Activated T-helper 1 cell treated with anti-CD3 and anti-CD28 coated beads, Interleukin-12 subunit alpha, Interleukin-12 subunit beta, Interleukin-2, Interleukin-4 antibody, amounts not matched to agents 30 ng/mL and 10 ng/mL and 1 ng/mL, durations not matched to agents 14 hours and 24 hours and 36 hours (primary cell): ENCODE measurements around the gene LNX2. TPM values are rescaled to one million over a fixed set of nuclear protein-coding genes. Genes with fewer than 3 reads are reported as not detected.

Experiments used
- DNase-seq: peaks from one replicate; pipeline ENCODE4 v3.0.0; 2021; ENCODE audit warnings: low spot score
- H3K27ac Mint-ChIP-seq: one replicate; pipeline ENCODE4 v1.8.0; 2021; ENCODE audit warnings: mild to moderate bottlenecking, mixed read lengths
- H3K27me3 Mint-ChIP-seq: one replicate; pipeline ENCODE4 v1.8.0; 2022; ENCODE audit warnings: mild to moderate bottlenecking, moderate library complexity, mixed read lengths; ENCODE audit not compliant: insufficient read depth
- H3K36me3 Mint-ChIP-seq: one replicate; pipeline ENCODE4 v1.8.0; 2021; ENCODE audit warnings: low read depth, mixed read lengths
- H3K4me1 Mint-ChIP-seq: one replicate; pipeline ENCODE4 v1.8.0; 2021; ENCODE audit warnings: low read depth, mixed read lengths
- H3K4me3 Mint-ChIP-seq: one replicate; pipeline ENCODE4 v1.8.0; 2021; ENCODE audit warnings: mild to moderate bottlenecking, moderate library complexity, mixed read lengths
- H3K9me3 Mint-ChIP-seq: one replicate; pipeline ENCODE4 v1.8.0; 2021; ENCODE audit warnings: mixed read lengths
- intact Hi-C: fragments of 100-400 bp; cut with micrococcal nuclease; formaldehyde crosslinking; loops from one replicate; pipeline ENCODE4 v1.15.1; 2024
- total RNA-seq: library from RNA; stranded (reverse); gene quantifications from 2 replicates; pipeline ENCODE4 v1.2.3, GENCODE V29; 2022

Gene LNX2
- total RNA-seq, 1 donor from 2014 or later = 4.1 TPM

DNA sequence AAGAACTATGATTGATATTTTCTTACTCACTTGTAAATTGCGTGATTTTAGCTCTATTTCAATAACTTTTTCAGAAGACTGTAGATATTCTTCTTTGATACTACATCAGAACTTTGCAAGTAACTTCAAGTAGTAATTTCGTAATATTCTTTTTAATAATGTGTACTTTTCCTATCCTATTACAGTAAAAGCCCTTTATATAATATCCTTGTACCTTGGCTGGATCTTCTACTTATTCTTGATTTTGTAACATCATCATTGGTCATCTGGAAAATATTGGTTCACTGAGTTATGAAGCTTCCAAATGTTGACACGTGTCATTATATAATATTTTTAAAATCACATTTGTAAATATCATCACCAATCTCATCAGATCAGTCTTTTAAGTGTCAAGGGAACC is 33.7 kb upstream of the LNX2 start:
- DNase-seq = no peak
- Mint-ChIP-seq H3K27ac (no peak overlapping the region), H3K9me3 (peaks cover 19% of the 10 kb centered on the region), H3K4me3 (no peak overlapping the region), H3K4me1 (no peaks in the 10 kb centered on the region), H3K27me3 (no peaks in the 10 kb centered on the region), H3K36me3 (peaks cover 30% of the 10 kb centered on the region)
- intact Hi-C loops = no loop called here

DNA sequence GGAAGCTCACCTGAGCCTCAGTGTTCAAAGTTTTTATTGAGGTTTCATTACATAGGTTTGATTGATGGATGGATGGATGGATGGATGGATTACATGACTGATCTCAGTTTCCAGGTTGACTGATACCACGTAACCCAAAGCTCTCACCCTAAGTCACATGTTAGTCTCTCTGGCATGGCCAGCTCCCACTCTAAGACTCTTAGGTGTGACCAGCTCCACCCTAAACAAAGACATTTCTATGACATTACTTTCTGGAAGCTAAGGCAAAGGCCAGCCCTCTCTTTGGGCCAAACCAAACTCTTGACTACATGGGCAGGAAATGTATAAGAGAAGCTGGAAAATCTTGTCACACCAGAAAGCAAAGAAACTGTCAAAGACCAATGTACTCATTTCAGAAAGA is 30.0 kb upstream of the LNX2 start:
- H3K27me3 Mint-ChIP-seq = no peaks in the 10 kb centered on the region
- H3K9me3 Mint-ChIP-seq = peaks cover 19% of the 10 kb centered on the region
- intact Hi-C loops = no loop called here
- peaks cover 46% of the 10 kb centered on the region for H3K36me3 Mint-ChIP-seq
- no peak for DNase-seq
- no peak overlapping the region for H3K27ac Mint-ChIP-seq
- H3K4me3 Mint-ChIP-seq = no peak overlapping the region
- H3K4me1 Mint-ChIP-seq = peaks cover 2% of the 10 kb centered on the region

DNA sequence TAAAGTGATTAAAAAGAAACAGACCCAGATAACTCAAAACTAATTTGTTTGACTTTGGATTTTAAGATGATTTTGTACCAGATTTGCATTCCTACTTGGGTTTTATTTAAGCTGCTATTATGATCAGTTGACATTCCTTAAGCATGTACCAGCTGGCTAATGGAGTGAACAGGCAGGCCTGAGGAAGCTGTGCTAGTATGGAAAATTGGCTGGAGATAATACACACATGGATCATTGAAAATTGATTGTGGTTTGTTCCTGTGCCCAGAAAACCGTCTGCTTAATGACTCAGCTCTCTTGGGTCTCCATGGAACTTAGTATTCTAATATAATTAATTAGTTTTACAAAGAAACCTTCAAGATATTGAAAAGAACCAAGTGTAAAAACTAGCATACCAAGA is 24.0 kb upstream of the LNX2 start:
- peaks cover 38% of the 10 kb centered on the region for H3K36me3 Mint-ChIP-seq
- H3K4me3 Mint-ChIP-seq = no peak overlapping the region
- no peak overlapping the region for H3K27ac Mint-ChIP-seq

DNA sequence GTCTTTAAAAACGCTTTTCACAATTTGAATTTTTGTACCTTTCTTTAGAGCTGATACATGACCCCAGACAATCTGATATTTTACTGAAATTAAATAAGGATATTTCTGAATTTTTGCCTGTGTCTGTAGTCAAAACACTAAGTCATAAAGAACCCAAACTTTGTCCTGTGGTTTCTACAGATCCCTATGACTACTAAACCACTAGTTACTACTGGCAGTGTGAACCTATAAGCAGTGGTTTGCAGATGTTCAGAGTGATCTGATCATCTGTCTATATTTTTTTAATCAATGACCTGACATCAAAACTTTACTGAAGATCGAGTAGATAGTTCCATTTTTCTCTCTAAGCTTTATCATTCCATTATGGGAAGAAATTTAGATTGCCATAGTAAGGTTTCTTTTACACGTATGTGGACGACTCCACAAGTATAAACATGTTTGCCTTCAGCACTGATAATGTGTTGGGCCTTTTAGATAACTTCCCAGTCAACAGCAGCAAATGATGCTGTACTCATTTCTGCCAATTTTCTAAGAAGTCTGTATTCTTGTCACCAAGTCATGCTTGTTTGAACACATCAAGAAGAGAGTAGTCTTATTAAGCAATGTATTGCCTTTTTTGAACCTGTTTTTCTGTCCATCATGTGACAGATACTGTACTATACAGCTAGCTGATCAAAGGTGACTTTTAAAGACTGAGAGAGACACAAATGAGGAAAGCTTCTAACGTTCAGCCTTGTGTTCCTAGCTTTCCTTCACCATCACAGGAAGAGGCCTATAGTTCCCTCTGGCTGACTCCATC is 23.2 kb upstream of the LNX2 start:
- Mint-ChIP-seq H3K9me3 (no peaks in the 10 kb centered on the region), H3K27me3 (no peaks in the 10 kb centered on the region), H3K27ac (no peak overlapping the region), H3K4me3 (no peak overlapping the region), H3K36me3 (peaks cover 33% of the 10 kb centered on the region), H3K4me1 (peaks cover 50% of the 10 kb centered on the region)
- no peak for DNase-seq
- intact Hi-C loops = no loop called here

More for the DNA sequence above, 24.0 kb upstream of the LNX2 start:
- DNase-seq = no peak
- intact Hi-C loops = no loop called here
- Mint-ChIP-seq H3K4me1 (peaks cover 44% of the 10 kb centered on the region), H3K9me3 (no peaks in the 10 kb centered on the region), H3K27me3 (no peaks in the 10 kb centered on the region)

DNA sequence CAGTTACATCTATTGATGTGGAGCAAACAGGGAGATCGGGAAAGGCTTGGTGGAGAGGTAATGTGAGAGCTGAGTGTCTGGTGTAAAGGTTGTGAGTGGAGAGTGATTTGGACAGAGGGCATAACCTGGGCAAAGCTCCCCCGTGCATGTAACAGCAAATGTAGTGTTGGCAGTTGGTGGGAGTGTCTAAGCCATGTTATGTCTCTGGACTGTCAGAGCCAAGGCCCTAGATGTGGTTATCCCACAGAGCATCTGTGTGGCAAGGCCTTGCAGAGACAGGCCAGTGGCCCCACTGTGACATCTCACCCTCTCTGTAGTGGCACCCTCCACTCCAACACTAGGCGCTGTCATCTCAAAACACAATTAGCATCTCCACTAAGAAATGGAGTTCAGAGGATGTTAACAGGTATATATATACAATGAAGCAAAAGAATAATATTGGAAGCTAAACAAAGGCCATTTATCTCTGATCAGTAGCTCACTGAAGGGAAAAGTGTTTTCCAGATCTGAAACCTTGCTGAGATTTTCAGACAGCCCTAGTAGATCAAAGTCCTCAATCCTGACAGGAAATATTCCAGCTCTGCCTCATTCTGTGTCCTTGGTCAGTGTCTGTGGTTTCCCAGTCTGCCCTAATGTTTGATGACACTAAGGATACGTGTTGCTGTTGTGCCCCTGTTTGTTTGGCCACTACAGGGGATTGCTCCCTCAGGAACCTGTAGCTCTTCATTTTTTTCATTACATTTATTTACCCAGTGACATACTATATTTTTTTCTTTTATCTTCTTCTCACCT is 21.6 kb upstream of the LNX2 start:
- Mint-ChIP-seq H3K36me3 (peaks cover 35% of the 10 kb centered on the region), H3K27me3 (no peaks in the 10 kb centered on the region), H3K4me3 (no peak overlapping the region), H3K27ac (no peak overlapping the region), H3K4me1 (peaks cover 61% of the 10 kb centered on the region), H3K9me3 (no peaks in the 10 kb centered on the region)
- DNase-seq = no peak
- intact Hi-C loops = no loop called here

DNA sequence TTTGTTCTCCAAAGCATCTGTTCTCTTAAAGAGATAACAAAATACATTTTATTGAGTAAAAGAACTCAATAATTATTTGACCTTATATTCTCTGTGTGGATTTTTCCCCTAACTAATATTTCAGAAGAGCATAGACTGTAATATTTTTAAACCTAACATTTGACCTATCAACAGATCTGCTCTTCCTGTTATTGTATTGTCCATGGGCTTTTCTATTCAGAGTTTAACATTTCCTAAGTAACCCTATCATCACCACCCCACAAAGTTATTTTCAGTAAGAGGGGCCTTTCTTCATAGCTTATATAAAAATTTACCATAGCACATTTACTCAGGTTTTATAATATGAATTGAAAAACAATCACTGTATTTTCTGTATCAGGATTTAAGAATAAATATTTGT is 18.9 kb upstream of the LNX2 start:
- Mint-ChIP-seq H3K9me3 (no peaks in the 10 kb centered on the region), H3K4me3 (no peak overlapping the region), H3K4me1 (peaks cover 59% of the 10 kb centered on the region), H3K36me3 (peaks cover 17% of the 10 kb centered on the region), H3K27ac (no peak overlapping the region), H3K27me3 (no peaks in the 10 kb centered on the region)
- DNase-seq = no peak
- intact Hi-C loops = no loop called here

DNA sequence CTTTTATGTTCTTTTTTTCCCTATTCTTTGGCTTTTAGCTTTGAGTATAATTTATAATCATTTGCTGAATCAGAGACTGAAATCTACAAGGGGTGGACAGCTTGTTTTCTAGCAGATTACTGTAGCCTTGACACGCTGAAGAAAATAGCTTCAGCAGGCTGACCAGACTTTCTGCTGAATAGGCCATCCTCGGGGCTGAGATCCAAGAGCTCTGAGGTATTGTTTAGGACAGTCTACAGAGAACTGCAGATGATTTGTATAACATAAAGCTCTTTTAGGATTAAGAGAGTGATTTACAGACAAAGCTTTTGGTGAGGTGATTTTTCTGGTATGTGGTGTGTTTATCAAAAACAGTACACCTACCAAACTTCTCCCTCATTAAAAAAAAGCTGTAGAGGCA is 18.2 kb upstream of the LNX2 start:
- Mint-ChIP-seq H3K9me3 (no peaks in the 10 kb centered on the region), H3K27me3 (no peaks in the 10 kb centered on the region), H3K4me3 (no peak overlapping the region), H3K36me3 (peaks cover 14% of the 10 kb centered on the region), H3K27ac (no peak overlapping the region), H3K4me1 (peaks cover 53% of the 10 kb centered on the region)
- intact Hi-C loops = no loop called here
- DNase-seq = no peak

DNA sequence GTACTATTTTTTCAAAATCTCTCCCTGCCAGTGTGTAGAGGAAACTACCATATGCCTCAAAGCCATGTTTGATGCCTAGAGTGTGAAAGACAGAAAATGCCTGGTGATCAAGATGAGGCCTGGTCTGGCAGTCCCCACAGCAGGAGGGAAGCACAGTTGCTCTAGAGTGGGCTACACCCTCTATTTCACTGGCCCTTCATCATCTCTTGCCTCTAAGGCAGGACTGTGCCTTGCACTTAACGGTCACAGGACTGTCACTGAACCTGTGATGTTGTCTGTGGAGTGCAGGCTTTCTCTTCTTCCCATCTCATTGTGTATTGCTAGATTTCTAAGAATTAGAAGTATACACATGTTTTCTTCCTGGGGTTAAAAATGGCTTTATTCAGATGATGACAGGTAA is 17.7 kb upstream of the LNX2 start:
- Mint-ChIP-seq H3K4me1 (peaks cover 48% of the 10 kb centered on the region), H3K36me3 (peaks cover 15% of the 10 kb centered on the region), H3K27me3 (no peaks in the 10 kb centered on the region), H3K4me3 (no peak overlapping the region), H3K27ac (no peak overlapping the region), H3K9me3 (no peaks in the 10 kb centered on the region)
- DNase-seq = no peak
- intact Hi-C loops = no loop called here

DNA sequence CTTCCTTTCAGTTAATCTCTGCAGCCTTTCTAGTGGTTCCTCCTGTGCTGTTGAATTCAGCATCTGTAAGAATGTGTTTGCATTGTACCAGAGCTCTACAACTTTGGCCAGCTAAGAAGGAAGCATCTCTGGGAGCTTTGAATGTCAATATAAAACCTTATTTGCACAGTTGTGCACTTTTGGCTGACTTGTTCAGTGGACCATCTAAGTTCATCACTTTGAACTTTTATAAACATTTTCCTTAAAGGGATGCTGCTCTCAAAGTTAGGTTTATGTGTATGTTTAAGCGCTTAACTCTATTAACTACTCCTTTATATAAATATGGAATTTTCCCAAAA is 16.9 kb upstream of the LNX2 start:
- no peaks in the 10 kb centered on the region for H3K27me3 Mint-ChIP-seq
- DNase-seq = no peak
- H3K36me3 Mint-ChIP-seq = peaks cover 17% of the 10 kb centered on the region
- no peak overlapping the region for H3K4me3 Mint-ChIP-seq
- peaks cover 40% of the 10 kb centered on the region for H3K4me1 Mint-ChIP-seq
- no peak overlapping the region for H3K27ac Mint-ChIP-seq
- H3K9me3 Mint-ChIP-seq = no peaks in the 10 kb centered on the region
- intact Hi-C loops = no loop called here

DNA sequence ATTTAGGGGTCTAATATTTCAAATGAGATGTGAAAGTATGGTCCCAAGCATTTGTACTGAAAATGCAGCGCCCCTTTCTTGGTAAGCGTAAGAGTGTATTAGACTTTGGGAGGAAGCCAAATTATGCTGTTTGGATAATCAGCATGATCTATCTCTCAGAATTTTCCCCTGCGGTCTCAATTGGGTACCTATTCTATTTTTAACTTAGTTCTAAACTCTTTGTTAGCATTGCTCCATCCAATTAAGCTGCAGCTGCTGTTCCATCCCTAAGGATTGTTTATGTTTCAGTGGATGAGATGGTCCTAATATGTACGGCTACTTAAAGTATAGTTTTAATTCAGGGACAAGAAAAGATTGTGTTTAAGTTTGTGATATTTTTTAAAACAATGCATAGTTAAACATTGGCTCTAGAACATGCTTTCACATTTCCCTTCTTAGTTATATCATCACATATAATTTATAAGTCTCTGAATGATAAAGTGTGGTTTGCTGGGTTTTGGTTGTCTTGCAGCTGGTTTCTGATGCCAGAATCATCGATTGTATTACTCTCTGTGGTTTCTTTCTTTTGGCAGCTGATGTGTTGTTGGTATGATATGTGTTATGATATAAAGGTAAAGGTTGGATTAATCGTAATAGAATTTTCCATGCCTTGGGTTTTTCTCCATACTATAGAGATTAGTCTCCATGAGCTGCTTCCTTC is 16.4 kb upstream of the LNX2 start:
- intact Hi-C loops = no loop called here
- peaks cover 14% of the 10 kb centered on the region for H3K36me3 Mint-ChIP-seq
- no peaks in the 10 kb centered on the region for H3K27me3 Mint-ChIP-seq
- H3K4me1 Mint-ChIP-seq = peaks cover 40% of the 10 kb centered on the region
- H3K4me3 Mint-ChIP-seq = no peak overlapping the region
- H3K27ac Mint-ChIP-seq = no peak overlapping the region
- no peak for DNase-seq
- H3K9me3 Mint-ChIP-seq = no peaks in the 10 kb centered on the region

DNA sequence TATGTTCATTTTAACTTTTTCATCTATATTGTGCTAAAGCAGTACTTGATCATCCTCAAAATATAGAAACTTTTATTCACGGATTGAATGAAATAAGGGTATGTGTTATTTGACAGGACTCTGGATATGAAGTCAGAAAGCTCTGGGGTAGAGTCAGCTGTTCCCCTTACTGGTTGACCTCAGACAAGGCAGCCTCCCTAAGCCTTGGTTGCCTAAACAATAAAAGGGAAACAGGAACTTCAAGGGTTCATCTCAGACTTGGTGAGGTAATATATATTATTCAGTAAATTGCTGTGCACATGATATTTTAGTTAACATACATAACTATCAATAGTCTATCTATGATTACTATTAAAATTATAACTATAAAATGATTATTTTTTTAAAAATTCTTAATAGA is 14.9 kb upstream of the LNX2 start:
- no peak overlapping the region for H3K27ac Mint-ChIP-seq
- H3K4me1 Mint-ChIP-seq = peaks cover 47% of the 10 kb centered on the region
- no peak for DNase-seq
- intact Hi-C loops = no loop called here
- H3K27me3 Mint-ChIP-seq = no peaks in the 10 kb centered on the region
- peaks cover 14% of the 10 kb centered on the region for H3K36me3 Mint-ChIP-seq
- no peak overlapping the region for H3K4me3 Mint-ChIP-seq
- no peaks in the 10 kb centered on the region for H3K9me3 Mint-ChIP-seq

DNA sequence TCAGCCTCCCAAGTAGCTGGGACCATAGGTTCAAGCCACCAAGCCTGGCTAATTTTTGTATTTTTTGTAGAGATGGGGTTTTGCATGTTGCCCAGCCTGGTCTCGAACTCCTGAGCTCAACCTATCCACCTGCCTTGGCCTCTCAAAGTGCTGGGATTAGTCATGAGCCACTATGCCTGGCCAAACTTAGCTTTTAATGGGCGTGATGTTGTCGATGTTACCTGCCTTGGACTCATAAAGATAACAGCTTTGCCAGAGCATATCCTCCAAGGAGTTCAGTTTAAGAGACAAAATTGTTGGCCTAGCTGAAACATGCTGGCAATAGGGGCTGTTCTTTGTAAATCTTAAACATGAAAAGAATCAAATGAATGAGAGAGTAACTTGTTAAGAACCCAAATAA is 14.5 kb upstream of the LNX2 start:
- Mint-ChIP-seq H3K27me3 (no peaks in the 10 kb centered on the region), H3K9me3 (no peaks in the 10 kb centered on the region), H3K27ac (no peak overlapping the region), H3K4me1 (peaks cover 43% of the 10 kb centered on the region), H3K4me3 (no peak overlapping the region), H3K36me3 (peaks cover 14% of the 10 kb centered on the region)
- no peak for DNase-seq
- intact Hi-C loops = no loop called here

DNA sequence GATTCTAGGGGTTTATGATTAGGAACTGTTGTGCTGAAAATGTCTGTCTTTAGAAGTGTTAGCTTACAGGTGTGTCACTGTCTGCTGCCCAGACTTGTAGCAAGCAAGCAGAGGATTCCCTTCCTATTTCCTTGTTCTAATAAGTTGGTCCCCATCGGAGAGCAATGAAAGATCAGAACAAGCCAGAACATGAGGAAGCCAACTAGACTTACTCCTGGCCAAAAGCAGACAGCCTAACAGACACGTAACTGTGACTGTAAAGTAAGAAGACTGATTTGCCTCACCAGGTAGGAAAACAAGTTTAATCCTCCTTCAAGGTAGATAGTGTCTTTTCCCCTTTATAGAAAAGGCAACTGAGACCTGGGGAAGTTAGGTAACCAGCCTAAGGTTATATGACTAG is 13.9 kb upstream of the LNX2 start:
- peaks cover 14% of the 10 kb centered on the region for H3K36me3 Mint-ChIP-seq
- no peaks in the 10 kb centered on the region for H3K27me3 Mint-ChIP-seq
- H3K27ac Mint-ChIP-seq = no peak overlapping the region
- peaks cover 37% of the 10 kb centered on the region for H3K4me1 Mint-ChIP-seq
- H3K4me3 Mint-ChIP-seq = no peak overlapping the region
- no peak for DNase-seq
- H3K9me3 Mint-ChIP-seq = no peaks in the 10 kb centered on the region
- intact Hi-C loops = no loop called here
